HG02981 (cell line): ENCODE results near the gene COA1.
"Not testable (repeated sequence)": the region's sequence is repeated elsewhere in the genome, so short reads cannot be mapped to it uniquely, and the experiment has no call there.

Experiments
- ATAC-seq: cut with Tn5 transposase; IDR thresholded peaks from one replicate; pipeline ENCODE4 v1.9.1; 2021; ENCODE audit warnings: mild to moderate bottlenecking, moderate library complexity; ENCODE audit not compliant: unreplicated experiment

COA1 gene

DNA sequence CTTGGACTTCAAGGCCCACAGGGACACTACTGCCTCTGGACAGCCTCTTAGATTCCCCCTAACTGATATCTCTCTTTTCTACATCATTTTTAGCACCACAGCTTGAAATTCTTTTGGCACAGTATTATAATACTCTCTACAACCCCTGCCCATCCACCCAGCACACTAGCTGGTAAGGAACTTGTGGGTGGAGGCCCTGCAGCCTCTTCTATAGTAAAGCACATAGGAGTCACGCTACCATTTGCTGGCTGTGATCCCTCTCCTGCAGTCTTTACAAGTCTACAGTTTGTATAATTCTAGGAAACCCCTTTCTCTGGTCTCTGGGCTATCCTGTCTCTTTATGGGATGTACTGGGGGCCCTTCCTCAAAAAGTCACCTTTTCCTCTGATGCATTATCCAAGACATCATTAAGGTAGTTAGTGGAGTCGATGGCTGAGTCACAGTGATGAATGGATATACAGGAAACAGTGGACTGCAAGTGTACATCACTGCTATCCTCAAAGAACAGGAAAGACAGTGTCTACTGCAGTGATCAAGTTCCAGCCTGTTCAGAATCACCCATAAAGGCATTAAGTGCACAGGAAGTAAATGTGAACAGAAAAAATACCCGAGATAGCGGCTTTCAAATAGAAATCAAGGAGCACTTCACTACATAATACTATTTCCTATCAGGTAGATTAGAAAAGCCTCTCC, 92.1 kb downstream of the COA1 start:
- ATAC-seq = no peak

DNA sequence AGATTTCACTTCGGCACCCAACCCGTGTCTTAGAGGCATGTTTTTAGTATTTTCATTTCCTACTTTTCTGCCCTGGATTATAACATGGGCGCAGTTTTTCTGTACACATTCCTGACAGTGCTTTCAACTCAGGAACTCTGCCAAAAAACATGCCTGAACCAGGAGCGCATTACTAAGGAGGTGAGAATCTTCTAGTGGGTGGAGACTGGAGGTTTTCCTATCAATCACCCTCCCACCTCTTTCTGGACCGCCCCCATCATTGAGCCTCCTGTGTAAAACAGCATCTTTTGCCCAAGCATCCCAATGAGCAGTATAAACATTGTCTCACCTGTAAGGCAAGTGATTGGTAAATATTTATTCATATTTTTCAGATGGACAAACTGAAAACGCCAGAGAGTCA, 93.2 kb downstream of the COA1 start:
- no peak for ATAC-seq

DNA sequence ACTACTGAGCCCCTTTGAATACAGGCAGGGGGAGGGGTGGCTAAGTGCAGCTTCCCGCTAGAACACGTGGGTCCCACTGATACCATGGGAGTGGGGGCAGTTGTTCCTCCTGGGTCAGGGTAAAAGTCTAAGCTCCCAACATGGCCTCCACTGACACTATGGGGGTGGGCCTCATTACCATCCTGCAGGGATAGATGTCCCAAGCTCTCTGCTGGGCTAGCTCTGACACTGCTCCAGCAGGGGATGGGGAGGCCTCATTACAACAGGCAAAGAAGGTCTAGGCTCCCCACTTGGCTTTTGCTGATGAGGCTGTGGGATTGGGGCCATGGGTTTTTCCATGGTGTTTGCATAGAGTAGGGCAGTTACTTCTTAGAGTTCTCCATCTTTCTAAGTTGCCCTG, 94.9 kb downstream of the COA1 start:
- ATAC-seq = no peak

DNA sequence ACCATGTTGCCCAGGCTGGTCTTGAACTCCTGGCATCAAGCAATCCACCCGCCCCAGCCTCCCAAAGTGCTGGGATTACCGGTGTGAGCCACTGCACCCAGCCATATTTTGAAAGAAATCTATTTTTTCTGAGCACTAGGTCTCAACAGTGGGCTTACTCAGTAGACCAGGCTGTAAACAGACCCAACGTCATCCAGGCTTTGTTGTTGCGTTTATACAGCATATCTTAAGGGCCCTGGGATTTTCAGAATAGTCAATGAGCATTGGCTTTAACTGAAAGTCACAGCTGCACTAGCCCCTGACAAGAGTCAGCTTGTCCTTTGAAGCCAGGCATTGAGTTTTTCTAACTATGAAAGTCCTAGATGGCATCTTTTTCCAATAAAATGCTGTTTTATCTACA, 96.6 kb downstream of the COA1 start:
- no peak for ATAC-seq

DNA sequence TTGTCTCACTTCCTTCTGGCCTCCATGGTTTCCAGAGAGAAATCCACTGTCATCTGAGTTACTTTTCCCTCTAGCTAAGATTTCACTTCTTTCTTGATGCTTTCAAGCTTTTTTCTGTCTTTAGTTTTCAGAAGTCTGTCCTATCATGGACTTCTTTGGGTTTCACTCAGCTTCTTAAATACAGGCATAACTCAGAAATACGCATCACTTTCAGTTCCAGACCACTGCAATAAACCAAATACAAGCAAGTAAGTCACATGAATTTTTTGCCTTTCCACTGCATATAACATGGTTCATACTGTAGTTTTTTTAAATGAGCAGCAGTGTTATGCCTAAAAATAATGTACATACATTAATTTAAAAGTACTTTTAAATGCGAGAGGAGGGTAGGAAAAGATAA, 97.8 kb downstream of the COA1 start:
- no peak for ATAC-seq

DNA sequence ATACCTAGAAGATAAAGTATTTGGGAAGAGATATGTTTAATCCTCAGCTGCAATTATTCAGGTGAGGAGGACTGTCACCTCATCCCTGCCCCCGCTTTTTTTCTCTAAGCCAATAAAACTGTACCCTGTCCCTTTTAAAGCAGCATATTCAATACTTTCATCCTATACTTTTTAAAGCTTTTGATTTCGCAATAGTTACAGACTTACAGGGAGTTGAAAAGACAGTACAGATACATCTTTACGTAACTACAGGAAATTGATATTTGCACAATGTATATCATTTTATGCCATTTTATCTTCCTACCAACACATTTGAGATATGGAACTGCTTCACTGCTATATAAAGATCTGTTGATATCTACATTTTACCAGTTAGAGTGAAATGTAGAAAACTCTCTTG, 98.8 kb downstream of the COA1 start:
- ATAC-seq = no peak

DNA sequence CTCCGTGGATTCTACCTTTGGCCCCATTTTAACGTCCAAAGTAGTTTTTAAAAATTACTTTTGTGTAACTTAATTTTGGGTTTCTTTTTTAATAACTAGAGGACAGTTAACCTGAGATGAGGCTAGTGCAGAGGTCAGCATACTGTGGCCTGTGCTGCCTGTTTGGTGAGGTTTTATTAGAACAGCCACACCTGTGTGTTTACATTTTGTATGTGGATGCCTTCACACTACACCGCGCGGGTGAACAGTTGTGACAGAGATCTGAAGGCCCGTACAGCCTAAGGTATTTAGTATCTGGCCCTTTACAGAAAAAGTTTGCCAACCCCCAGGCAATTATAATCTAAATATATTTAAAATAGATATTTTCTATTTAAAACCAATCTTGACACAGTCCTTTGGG, 99.5 kb downstream of the COA1 start:
- no peak for ATAC-seq

DNA sequence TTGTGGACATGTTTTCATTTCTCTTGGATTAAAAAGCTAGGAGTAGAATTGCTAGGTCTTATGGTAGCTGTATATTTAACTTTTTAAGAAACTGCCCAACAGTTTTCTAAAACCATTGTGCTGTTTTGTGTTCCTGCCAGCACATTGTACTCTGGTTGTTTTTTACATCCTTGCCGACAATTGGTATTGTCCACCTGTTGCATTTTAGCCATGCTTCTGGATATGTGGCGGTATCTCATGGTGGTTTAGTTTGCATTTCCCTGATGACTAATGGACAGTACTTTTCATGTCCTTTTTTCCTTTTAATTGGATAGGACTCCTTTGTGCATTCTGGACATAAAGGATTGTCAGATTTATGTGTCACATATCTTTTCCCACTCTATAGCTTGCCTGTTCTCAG, 100.9 kb downstream of the COA1 start:
- no peak for ATAC-seq

DNA sequence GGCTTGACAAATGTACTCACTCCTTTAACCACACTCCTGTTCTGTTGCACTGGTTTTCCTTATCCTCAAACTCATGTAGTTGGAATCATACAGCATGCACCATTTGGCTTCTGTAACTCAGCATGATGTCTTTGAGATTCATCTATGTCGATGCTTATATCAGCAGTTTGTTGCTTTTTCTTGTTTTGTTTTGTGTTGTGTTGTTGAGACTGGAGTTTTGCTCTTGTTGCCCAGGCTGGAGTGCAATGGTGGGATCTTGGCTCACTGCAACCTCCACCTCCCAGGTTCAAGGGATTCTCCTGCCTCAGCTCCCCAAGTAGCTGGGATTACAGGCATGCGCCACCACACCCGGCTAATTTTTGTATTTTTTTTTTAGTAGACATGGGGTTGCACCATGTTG, 101.5 kb downstream of the COA1 start:
- ATAC-seq = not testable (repeated sequence)

DNA sequence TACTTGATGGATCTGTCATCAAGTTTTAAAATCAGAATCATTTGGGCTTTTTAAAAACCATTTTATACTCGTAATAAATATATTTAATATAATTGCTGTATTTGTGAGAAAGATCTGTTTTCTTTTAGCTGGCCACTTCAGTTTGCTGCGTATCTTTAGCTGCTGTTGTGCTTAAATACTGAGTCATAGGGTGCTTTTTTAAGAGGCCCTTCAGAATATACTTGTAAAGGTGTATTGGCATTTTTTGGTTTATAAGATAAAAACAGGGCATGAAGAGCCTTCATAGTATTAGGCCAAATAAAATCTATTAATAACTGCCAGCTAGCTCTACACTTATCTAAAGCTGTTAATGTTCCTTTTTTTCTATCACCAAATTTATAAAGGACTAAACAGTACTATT, 102.6 kb downstream of the COA1 start:
- ATAC-seq = no peak

DNA sequence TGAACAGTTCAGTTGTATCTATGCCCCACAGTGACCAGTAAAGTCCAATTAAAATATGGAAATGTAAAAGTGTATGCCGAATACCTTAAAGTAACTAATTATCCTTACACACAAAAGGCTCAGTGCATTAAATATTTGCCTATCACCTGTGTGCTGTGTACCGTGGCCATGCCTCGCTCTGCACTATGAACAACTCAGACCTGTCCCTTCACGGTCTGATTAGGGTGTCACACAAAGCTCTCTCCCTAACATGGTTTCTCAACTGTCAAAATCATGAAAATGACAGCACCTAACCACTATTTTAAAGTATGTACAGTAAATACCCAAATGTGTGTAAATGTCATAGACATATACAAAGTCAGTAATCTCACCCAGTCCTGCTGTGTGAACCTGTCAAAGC, 103.3 kb downstream of the COA1 start:
- ATAC-seq = no peak

DNA sequence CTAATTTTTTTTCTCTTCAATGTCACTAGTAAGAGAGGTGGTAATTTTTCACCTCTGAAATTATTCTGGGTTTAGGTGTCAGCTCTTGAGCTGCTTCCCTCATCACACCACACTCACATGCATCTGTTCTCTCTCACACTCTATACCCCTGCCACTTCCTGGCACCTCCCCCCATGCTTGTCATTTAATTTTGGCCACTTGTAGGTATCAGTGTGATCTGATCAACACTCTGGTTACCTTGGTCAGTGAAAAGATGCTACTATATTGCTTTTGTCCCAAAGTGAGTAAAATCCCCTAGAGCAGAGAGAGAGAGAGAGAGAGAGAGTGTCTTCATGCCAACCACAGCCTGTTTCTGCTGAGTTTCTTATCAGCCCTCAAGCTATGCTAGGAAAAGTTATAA, 103.9 kb downstream of the COA1 start:
- ATAC-seq = peak; percentile 81

DNA sequence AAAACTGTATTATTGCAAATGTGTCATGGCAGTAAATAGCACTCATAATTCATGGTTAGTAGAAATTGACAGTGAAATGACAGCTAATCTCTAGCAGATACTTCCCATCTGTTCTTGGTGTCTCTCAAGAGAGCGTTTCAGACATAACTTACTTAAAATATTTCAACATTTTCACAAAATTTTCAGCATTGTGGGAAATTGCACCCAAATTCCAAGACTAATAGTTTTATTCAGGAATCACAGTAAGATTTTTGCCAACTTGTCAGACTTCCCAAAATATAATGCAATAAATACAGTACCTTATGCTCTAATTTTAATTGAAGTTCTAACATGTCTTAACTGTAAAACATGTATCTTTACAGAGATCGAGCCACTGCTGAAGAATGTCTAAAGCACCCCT, 105.2 kb downstream of the COA1 start:
- ATAC-seq = no peak

DNA sequence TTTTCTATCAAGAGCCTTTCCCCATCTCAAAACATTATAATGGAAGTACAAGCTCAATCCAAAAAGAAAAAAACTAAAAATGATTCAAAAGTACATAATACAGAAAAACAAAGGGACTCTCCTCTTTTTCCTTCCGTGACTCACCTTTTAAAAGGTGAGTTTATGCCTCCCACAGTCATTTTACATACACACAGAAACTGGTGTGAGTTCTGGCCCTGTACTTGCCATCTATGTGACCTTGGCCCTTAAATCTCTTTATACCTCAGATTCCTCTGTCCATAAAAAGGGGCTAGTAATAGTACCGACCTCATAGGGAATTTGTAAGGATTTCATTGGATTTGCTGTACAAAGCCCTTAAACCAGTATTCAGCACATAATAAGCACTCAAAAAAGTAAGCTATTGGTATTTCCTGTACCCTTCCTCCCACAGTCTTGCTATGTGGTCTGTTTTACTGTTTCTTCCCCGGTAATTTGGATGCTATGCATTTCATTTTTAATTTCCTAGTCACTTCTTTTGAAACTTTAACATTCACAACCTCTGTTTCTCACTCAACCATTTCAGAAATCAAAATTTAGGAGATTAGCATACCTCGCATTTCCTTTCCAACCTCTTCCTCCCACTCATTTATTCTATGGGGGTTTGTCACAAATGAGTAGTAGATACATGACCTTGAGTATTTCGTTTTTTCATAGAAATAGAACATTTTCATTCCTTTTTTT, 107.4 kb downstream of the COA1 start:
- no peak for ATAC-seq

DNA sequence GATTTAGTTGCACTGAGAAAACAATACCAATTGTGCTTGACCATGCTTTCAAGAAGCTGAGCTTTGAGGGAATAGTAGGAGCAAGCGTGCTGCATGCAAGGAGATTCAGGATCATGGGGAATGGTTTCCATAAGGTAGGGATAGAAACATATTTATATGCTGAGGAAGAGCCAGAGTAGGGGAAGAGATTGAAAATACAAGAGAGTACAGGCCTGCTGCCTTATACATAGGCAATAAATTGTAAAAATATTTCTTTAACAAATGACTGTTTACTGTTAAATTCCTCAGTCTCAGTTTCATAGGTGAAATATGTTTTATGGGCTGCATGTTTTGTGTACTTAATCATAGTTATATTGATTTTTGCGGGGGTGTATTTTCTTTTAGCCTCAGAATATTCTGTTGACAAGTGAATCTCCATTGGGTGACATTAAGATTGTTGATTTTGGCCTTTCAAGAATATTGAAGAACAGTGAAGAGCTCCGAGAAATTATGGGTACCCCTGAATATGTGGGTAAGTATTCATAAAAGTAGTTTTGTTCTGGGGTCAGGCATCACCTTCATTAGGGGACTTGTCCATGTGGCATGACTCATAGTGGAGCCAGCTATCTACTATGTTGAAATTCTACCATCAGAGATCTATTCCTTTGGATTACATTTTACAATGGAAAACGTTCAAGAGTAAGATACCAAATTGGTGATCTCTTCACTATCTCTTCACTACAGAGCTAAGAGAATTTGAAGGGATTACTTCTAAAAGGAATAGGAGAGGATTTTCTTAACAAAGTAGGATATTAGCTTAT, 109.9 kb downstream of the COA1 start:
- ATAC-seq = no peak

DNA sequence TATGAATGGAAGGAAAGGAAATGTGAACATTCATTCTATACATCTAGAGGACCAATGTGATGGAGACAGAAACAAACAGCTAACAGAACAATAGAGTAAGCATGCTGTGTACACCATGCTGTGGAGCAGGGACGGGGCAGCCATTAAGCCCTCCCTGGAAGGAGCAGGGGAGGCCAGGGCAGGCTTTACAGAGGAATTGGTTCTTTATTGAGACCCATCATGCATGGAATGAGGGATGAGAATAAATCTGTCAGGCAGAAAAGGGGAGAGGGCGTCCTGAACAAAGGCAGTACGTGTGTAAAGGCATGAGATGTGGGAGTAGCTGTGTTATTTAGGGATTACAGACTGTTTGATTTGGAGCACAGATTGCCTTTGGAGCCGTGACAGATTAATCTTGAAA, 111.2 kb downstream of the COA1 start:
- ATAC-seq = no peak

DNA sequence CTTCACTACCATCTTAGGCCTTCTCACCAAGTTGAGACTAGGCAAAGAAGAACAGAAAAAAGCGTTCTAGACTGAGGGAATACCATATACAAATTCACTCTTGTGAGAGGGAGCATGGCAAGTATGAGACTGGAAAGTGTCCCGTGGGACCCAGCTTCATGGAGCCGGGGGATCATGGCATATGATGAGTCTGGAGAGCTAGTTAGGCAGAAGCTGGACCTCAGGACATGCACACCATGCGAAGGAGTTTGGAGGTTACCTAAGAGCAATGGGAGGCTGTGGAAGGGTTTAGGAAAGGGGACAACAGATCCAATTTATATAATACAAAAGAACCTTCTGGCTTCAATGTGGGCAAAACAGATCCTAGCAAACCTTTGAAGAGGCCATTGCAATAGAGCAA, 112.3 kb downstream of the COA1 start:
- ATAC-seq = no peak

DNA sequence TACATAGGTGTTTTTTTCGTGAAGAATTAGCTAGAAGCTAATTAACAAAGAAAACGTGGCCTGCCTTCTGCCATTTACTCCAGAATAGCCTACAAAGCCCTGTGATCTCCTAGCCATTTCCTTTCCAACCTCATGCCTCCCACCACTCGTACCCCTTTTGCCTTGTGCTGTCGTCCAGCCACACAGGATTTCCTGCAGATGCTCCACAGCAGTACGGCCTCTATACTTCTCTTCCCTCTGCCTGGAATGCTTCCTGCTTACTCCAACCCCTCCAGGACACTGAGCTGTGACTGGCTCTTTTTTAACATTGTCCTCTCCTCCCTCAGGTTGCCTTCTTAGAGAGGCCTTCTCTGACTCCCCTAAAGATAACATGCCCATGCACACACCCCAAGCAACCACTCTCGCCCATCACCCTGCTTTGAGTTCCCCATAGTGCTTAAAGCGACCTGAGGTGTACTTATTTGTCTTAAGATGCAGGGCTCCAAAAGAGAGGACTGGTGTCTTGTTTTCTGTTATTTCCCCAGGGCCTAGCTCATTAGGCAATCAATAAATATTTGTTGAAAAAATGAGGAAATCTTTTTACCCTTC, 113.7 kb downstream of the COA1 start:
- ATAC-seq = no peak

DNA sequence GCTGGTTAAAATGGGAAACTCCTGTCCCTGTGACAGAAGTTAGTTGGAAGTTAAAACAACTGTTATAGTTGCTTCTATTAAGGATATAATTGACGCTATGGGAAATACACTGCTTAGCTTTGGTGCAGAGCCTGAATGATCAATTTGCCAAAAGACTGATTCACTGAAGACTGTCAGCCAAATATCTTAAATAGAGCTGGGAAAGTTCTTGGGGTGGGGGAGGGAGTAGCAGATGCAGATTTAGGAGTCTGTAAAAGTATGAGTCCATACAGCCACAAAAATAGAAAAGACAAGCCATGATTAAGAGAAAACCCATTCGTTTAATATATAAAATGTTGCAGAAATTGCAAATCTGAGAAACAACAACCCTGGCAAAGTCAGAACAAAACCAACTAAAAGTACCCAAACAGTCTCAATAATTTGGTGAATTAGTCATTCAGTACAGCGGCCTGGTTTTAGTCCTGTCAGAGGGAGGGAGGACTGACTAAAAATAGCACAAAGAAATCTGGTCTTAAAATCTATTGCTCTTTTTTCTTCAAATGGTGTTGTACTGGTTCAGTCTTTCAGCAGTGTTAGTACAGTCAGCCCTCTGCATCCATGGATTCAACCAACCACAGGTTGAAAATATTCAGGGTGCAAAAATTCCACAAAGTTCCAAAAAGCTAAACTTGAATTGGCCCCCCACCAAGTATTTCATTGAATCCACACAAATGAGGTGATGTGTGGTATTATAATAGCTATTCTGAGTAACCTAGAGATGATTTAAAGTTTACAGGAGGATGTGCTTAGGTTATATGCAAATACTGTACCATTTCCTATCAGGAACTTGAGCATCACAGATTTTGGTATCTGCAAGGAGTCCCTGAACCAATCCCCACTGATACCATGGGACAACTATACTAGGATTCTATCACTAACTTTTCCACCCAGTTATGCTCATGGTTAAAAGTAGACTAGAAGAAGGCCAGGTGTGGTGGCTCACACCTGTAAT, 116.4 kb downstream of the COA1 start:
- peak; percentile 72 for ATAC-seq

DNA sequence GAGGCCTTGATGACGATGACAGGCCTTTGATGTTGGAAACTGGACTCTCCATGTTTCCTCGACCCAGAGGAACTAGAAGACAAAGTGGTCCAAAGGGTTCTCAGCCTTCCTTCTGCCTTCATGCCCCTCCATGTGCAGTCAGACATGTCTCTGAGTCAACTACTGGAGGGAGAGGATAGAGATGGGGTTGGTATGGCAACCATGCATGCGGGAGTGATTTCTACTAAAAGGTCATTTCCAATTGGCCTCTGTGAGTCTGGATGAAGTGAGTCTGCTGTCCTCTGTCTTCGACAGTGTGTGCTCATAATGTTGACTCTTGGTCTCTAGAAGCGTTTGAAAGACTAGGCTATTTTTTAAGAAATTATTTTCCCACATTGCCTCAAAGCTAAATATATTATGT, 117.2 kb downstream of the COA1 start:
- ATAC-seq = no peak
